RWPE1 (cell line): Measurements from ENCODE around the gene CCT6B.
"Not testable (repeated sequence)": the region's sequence is repeated elsewhere in the genome, so short reads cannot be mapped to it uniquely, and the experiment has no call there.

ENCODE experiments used
- CTCF ChIA-PET: fragments of 350-600 bp; sonication (Branson Sonifier 250); formaldehyde crosslinking; extraction: SDS; loops from one replicate; lab custom pipeline; 2021; lab: Yijun Ruan, JAX
- POLR2A ChIA-PET: fragments of 400-600 bp; formaldehyde crosslinking; extraction: SDS; loops from one replicate; lab custom pipeline; 2020; ENCODE audit warnings: antibody characterized with exemption; ENCODE audit not compliant: low non-redundant PET; lab: Yijun Ruan, JAX
- DNase-seq: peaks from one replicate; pipeline ENCODE4 v3.0.0; 2012; ENCODE audit warnings: low spot score
- H3K27ac ChIP-seq: fragments of 450-650 bp; 2 replicates; pipeline ENCODE4 v1.5.1; 2017
- CTCF ChIP-seq: fragments of 450-650 bp; conservative IDR thresholded peaks from 2 replicates; pipeline ENCODE4 v1.5.1; 2017; ENCODE audit warnings: low read depth, mild to moderate bottlenecking

CCT6B gene

GRCh38 chr17:34979153-34979552 lies 17.9 kb upstream of the CCT6B start:
- POLR2A ChIA-PET, result interaction anchor here (0.5 kb wide), 1 partner anchor 20 kb away, joined by 5 read pairs; no protein-coding TSS in a partner anchor
- CTCF ChIA-PET, result interaction anchor here (0.5 to 0.7 kb wide), 3 partner anchors 15 to 257 kb away, joined by 3 to 6 read pairs (median 3); no protein-coding TSS in a partner anchor
- TF ChIP-seq CTCF, result no peak
- DNase-seq, result no peak
- H3K27ac ChIP-seq, result no peak overlapping the region

GRCh38 chr17:34974794-34975785 lies 13.8 kb upstream of the CCT6B start:
- no peak overlapping the region for H3K27ac ChIP-seq
- ChIA-PET CTCF (interaction anchor here (0.7 kb wide), 1 partner anchor 337 kb away, joined by 3 read pairs; no protein-coding TSS in a partner anchor), POLR2A (no interaction called here)

GRCh38 chr17:34974179-34974578 lies 12.9 kb upstream of the CCT6B start:
- no peak for DNase-seq
- CTCF ChIA-PET, result interaction anchor here (0.7 kb wide), 1 partner anchor 336 kb away, joined by 3 read pairs; no protein-coding TSS in a partner anchor
- POLR2A ChIA-PET, result no interaction called here
- no peak overlapping the region for H3K27ac ChIP-seq
- TF ChIP-seq CTCF, result no peak

More at GRCh38 chr17:34974794-34975785, 13.8 kb upstream of the CCT6B start:
- DNase-seq, result no peak
- no peak for TF ChIP-seq CTCF

- no peak for TF ChIP-seq CTCF
- ChIA-PET CTCF (no interaction called here), POLR2A (no interaction called here)
- no peak for DNase-seq
- H3K27ac ChIP-seq, result no peak overlapping the region
Observed at GRCh38 chr17:34958438-34958837, 2.8 kb downstream of the CCT6B start.

- H3K27ac ChIP-seq, POLR2A ChIA-PET, DNase-seq, CTCF ChIA-PET: not testable (repeated sequence)
Observed at GRCh38 chr17:34950780-34951179, 10.5 kb downstream of the CCT6B start.

GRCh38 chr17:34930283-34930682 lies 31.0 kb downstream of the CCT6B start:
- no peak overlapping the region for H3K27ac ChIP-seq
- no peak for TF ChIP-seq CTCF
- DNase-seq, result no peak
- POLR2A ChIA-PET, result no interaction called here
- CTCF ChIA-PET, result no interaction called here

GRCh38 chr17:34926661-34927060 lies 34.6 kb downstream of the CCT6B start:
- no peak for DNase-seq
- TF ChIP-seq CTCF, result no peak
- ChIA-PET POLR2A (no interaction called here), CTCF (no interaction called here)
- no peak overlapping the region for H3K27ac ChIP-seq
